ENCODE results near the gene FBXL5.

GRCh38 chr4:15681067-15681371 lies 25.9 kb upstream of the FBXL5 start:
- TF ChIP-seq CTCF (IDR thresholded peaks at IDR 0.05 in 8 of 11, conservative IDR thresholded peaks at IDR 0.05 in 3 of 11) (no peak), POLR2AphosphoS5 (IDR thresholded peaks at IDR 0.05) (no peak), POLR2A (IDR thresholded peaks at IDR 0.05) (no peak)
